Endothelial cell of umbilical vein (primary cell): Measurements from ENCODE around the gene CDS2. TPM values are rescaled to one million over a fixed set of nuclear protein-coding genes. Genes with fewer than 3 reads are reported as not detected.

Source experiments
- BruUV-seq: library from RNA; stranded (reverse); fragments of 400-500 nt; replicated peaks from 2 replicates; lab custom pipeline; 2021; lab: Mats Ljungman, UMichigan
- CTCF ChIA-PET: fragments of 300-600, 350-600 bp; sonication (Branson Sonifier 250); formaldehyde crosslinking; loops from one replicate; lab custom pipeline; 2021; ENCODE audit warnings: antibody characterized with exemption, inconsistent platforms; lab: Charles Lee
- POLR2A ChIA-PET: fragments of 300-600, 350-600 bp; sonication (Branson Sonifier 250); formaldehyde crosslinking; loops from one replicate; lab custom pipeline; 2021; ENCODE audit warnings: antibody characterized with exemption, inconsistent platforms; lab: Charles Lee
- DNase-seq: peaks from one replicate; pipeline ENCODE4 v3.0.0-alpha.2; 2011; ENCODE audit warnings: low read depth, low spot score
- FAIRE-seq: peaks from 2 replicates; lab custom pipeline; 2011; peaks lifted over from hg19 to GRCh38; lab: Jason Lieb, UNC
- H2AFZ ChIP-seq: 2 replicates; pipeline ENCODE4 v1.6.0; 2012; ENCODE audit warnings: low read depth, low read length, control low read depth, inconsistent platforms
- H3K27ac ChIP-seq: 2 replicates; pipeline ENCODE4 v1.5.1; 2011; ENCODE audit warnings: low read depth, mild to moderate bottlenecking, control low read depth, low read length, moderate library complexity; ENCODE audit not compliant: insufficient read depth
- H3K27me3 ChIP-seq, 2 experiments: 2 replicates each; pipeline versions ENCODE4 v1.6.0 to v1.6.1; 2011; ENCODE audit warnings: low read length in 2 of 2, mixed read lengths in 1 of 2; ENCODE audit not compliant: control insufficient read depth in 2 of 2, insufficient read depth in 2 of 2
- H3K36me3 ChIP-seq, 2 experiments: 2 replicates in 1 of 2; 3 replicates in 1 of 2; pipeline ENCODE4 v1.5.1; 2011; ENCODE audit warnings: low read length in 2 of 2, mild to moderate bottlenecking in 1 of 2, moderate library complexity in 1 of 2; ENCODE audit not compliant: control insufficient read depth in 2 of 2, insufficient read depth in 2 of 2; ENCODE audit errors: extremely low read depth in 1 of 2
- H3K4me1 ChIP-seq: 3 replicates; pipeline ENCODE4 v1.5.1; 2011; ENCODE audit warnings: mild to moderate bottlenecking, low read length; ENCODE audit not compliant: control insufficient read depth, insufficient read depth; ENCODE audit errors: extremely low read depth
- H3K4me2 ChIP-seq: 2 replicates; pipeline ENCODE4 v1.6.1; 2011; ENCODE audit warnings: low read length, control low read depth, mixed read lengths; ENCODE audit not compliant: insufficient read depth
- H3K4me3 ChIP-seq, 3 experiments: fragments of 200-600 bp in 1 of 3; sonication (generic), shearing (Covaris generic) in 1 of 3; replicated peaks in 1 of 3; 2 replicates each; pipeline ENCODE4 v1.5.1; 2011 to 2016; ENCODE audit warnings: control low read depth in 3 of 3, low read length in 3 of 3, mild to moderate bottlenecking in 2 of 3, inconsistent platforms in 1 of 3, low read depth in 1 of 3, moderate library complexity in 1 of 3; ENCODE audit not compliant: insufficient read depth in 1 of 3
- H3K79me2 ChIP-seq: 2 replicates; pipeline ENCODE4 v1.6.0; 2012; ENCODE audit warnings: low read length, inconsistent platforms; ENCODE audit not compliant: control insufficient read depth, insufficient read depth
- H3K9ac ChIP-seq: replicated peaks from 2 replicates; pipeline ENCODE3; 2011; ENCODE audit warnings: low read length, control low read depth; ENCODE audit not compliant: insufficient read depth; ENCODE audit errors: extremely low read depth
- H3K9me1 ChIP-seq: replicated peaks from 3 replicates; pipeline ENCODE4 v1.6.0; 2011; ENCODE audit warnings: mild to moderate bottlenecking, low read length; ENCODE audit not compliant: control insufficient read depth, insufficient read depth; ENCODE audit errors: extremely low read depth
- H3K9me3 ChIP-seq: replicated peaks from 2 replicates; pipeline ENCODE4 v1.5.1; 2012; ENCODE audit warnings: low read length, inconsistent platforms; ENCODE audit not compliant: control insufficient read depth, insufficient read depth
- H4K20me1 ChIP-seq: replicated peaks from 2 replicates; pipeline ENCODE3; 2011; ENCODE audit warnings: mild to moderate bottlenecking, low read length; ENCODE audit not compliant: control insufficient read depth, insufficient read depth; ENCODE audit errors: extremely low read depth
- CTCF ChIP-seq, 2 donors: IDR thresholded peaks; 1 replicate in 1 of 2; 2 replicates in 1 of 2; pipeline ENCODE4 v1.5.1; 2011; ENCODE audit warnings: low read length in 2 of 2, mild to moderate bottlenecking in 2 of 2, moderate library complexity in 2 of 2, control low read depth in 1 of 2, inconsistent platforms in 1 of 2, low read depth in 1 of 2; ENCODE audit not compliant: insufficient read depth in 1 of 2; ENCODE audit errors: extremely low read depth in 1 of 2
- EZH2 ChIP-seq: IDR thresholded peaks from 2 replicates; pipeline ENCODE4 v1.6.1; 2012; ENCODE audit warnings: borderline replicate concordance, low read depth, mild to moderate bottlenecking, moderate library complexity, low read length, inconsistent platforms; ENCODE audit not compliant: severe bottlenecking
- FOS ChIP-seq: IDR thresholded peaks from 2 replicates; pipeline ENCODE4 v1.6.1; 2011; ENCODE audit warnings: mild to moderate bottlenecking, low read length, moderate library complexity, borderline replicate concordance; ENCODE audit not compliant: insufficient read depth
- GATA2 ChIP-seq: IDR thresholded peaks from 2 replicates; pipeline ENCODE4 v1.7.0; 2011; ENCODE audit warnings: low read depth, mild to moderate bottlenecking, moderate library complexity, mixed read lengths, low read length; ENCODE audit not compliant: insufficient read length, insufficient read depth
- JUN ChIP-seq: IDR thresholded peaks from 2 replicates; pipeline ENCODE4 v1.6.1; 2011; ENCODE audit warnings: borderline replicate concordance, low read depth; ENCODE audit not compliant: insufficient read length, insufficient read depth
- MAX ChIP-seq: IDR thresholded peaks from 2 replicates; pipeline ENCODE4 v1.6.1; 2011; ENCODE audit not compliant: insufficient read depth, insufficient read length
- MYC ChIP-seq: IDR thresholded peaks from one replicate; pipeline ENCODE4 v1.6.1; 2011; ENCODE audit warnings: mild to moderate bottlenecking, low read depth, low read length
- POLR2A ChIP-seq: IDR thresholded peaks from 2 replicates; pipeline ENCODE4 v1.6.1; 2012; ENCODE audit warnings: low read depth, mild to moderate bottlenecking, control low read depth, low read length
- POLR2AphosphoS5 ChIP-seq: IDR thresholded peaks from 2 replicates; pipeline ENCODE4 v1.6.1; 2012; ENCODE audit warnings: low read depth, mild to moderate bottlenecking, control low read depth, low read length, moderate library complexity; ENCODE audit not compliant: insufficient read depth
- dilution Hi-C: fragments of 300-500 bp; cut with MboI; formaldehyde crosslinking; loops from one replicate; pipeline ENCODE4 v1.15.0; 2019; ENCODE audit warnings: low sequenced_read_pairs; ENCODE audit not compliant: extremely low pct_ligation_motif_present
- intact Hi-C: fragments of 100-400 bp; cut with micrococcal nuclease; formaldehyde crosslinking; loops from one replicate; pipeline ENCODE4 v1.10.0; 2022
- polyA plus RNA-seq, 4 experiments: library from polyadenylated mRNA; depleted of rRNA in 3 of 4; stranded (reverse) in 3 of 4; unstranded in 1 of 4; fragments of >200 nt; gene quantifications; 2 replicates each; pipeline versions ENCODE4 v1.2.1 to v1.2.3, GENCODE V29; 2011 to 2012; ENCODE audit warnings: missing spikeins in 1 of 4
- total RNA-seq: library from RNA; stranded (reverse); gene quantifications from 2 replicates; pipeline ENCODE4 v1.2.3, GENCODE V29; 2021

CDS2 gene
- total and polyA plus RNA-seq, 2 donors (not counting 3 experiments of a cell fraction or from before 2014, with no cell fraction given), result 47.0 to 49.0 TPM

GRCh38 chr20:5148581-5148980 is 21.8 kb downstream of the CDS2 start:
- no peak overlapping the region for H3K9ac ChIP-seq
- H2AFZ ChIP-seq, result no peak overlapping the region
- peaks cover 23% of the 10 kb centered on the region for H3K79me2 ChIP-seq
- H4K20me1 ChIP-seq, result peaks cover 2% of the 10 kb centered on the region
- DNase-seq, result no peak
- H3K4me3 ChIP-seq, result no peak overlapping the region
- CTCF ChIA-PET, result interaction anchor here (1.0 to 1.6 kb wide), 2 partner anchors 22 to 43 kb away, joined by 3 to 7 read pairs; partner anchors contain the start of gene CDS2
- H3K27me3 ChIP-seq, result no peaks in the 10 kb centered on the region
- no TSS peak for BruUV-seq
- dilution Hi-C loops, result no loop called here
- no peak overlapping the region for H3K4me2 ChIP-seq
- H3K9me1 ChIP-seq, result no peaks in the 10 kb centered on the region
- no peak for FAIRE-seq
- TF ChIP-seq FOS, result no peak
- no peak for TF ChIP-seq POLR2A
- no peak for TF ChIP-seq EZH2
- TF ChIP-seq MYC, result no peak
- TF ChIP-seq GATA2, result no peak
- TF ChIP-seq POLR2AphosphoS5, result no peak
- no peak overlapping the region for H3K27ac ChIP-seq
- POLR2A ChIA-PET, result no interaction called here
- no peaks in the 10 kb centered on the region for H3K9me3 ChIP-seq
- intact Hi-C loops, result no loop called here
- no peaks in the 10 kb centered on the region for H3K4me1 ChIP-seq
- no peaks in the 10 kb centered on the region for H3K36me3 ChIP-seq

- peaks cover 2% of the 10 kb centered on the region for H4K20me1 ChIP-seq
- no peak overlapping the region for H3K27ac ChIP-seq
- H3K4me3 ChIP-seq, result no peak overlapping the region
- DNase-seq (no peak), FAIRE-seq (no peak)
- TF ChIP-seq JUN (no peak), EZH2 (no peak), MAX (no peak), GATA2 (no peak), POLR2AphosphoS5 (no peak), MYC (no peak), CTCF (IDR thresholded peaks at IDR 0.05; ENCODE audit: extremely low read depth in 1 of 2, insufficient read depth in 1 of 2, low read depth in 1 of 2, low read length in 2 of 2) (no peak), FOS (no peak), POLR2A (no peak)
- POLR2A ChIA-PET, result no interaction called here
- no peaks in the 10 kb centered on the region for H3K27me3 ChIP-seq
- H3K9me1 ChIP-seq, result no peaks in the 10 kb centered on the region
- H2AFZ ChIP-seq, result no peak overlapping the region
- H3K9me3 ChIP-seq, result no peaks in the 10 kb centered on the region
- intact Hi-C loops, result no loop called here
- H3K4me1 ChIP-seq, result peaks cover 4% of the 10 kb centered on the region
- no peak overlapping the region for H3K9ac ChIP-seq
- H3K4me2 ChIP-seq, result no peak overlapping the region
- H3K36me3 ChIP-seq, result no peaks in the 10 kb centered on the region
- dilution Hi-C loops, result no loop called here
- H3K79me2 ChIP-seq, result peaks cover 30% of the 10 kb centered on the region
- no TSS peak for BruUV-seq
- CTCF ChIA-PET, result no interaction called here
Measured at GRCh38 chr20:5149892-5150225, 23.1 kb downstream of the CDS2 start.
